Endothelial cell of umbilical vein (primary cell): ENCODE results near the gene TENM4. TPM values are rescaled to one million over a fixed set of nuclear protein-coding genes. Genes with fewer than 3 reads are reported as not detected.

ENCODE experiments used
- BruUV-seq: library from RNA; stranded (reverse); fragments of 400-500 nt; replicated peaks from 2 replicates; lab custom pipeline; 2021; lab: Mats Ljungman, UMichigan
- CTCF ChIA-PET: fragments of 300-600, 350-600 bp; sonication (Branson Sonifier 250); formaldehyde crosslinking; loops from one replicate; lab custom pipeline; 2021; ENCODE audit warnings: antibody characterized with exemption, inconsistent platforms; lab: Charles Lee
- POLR2A ChIA-PET: fragments of 300-600, 350-600 bp; sonication (Branson Sonifier 250); formaldehyde crosslinking; loops from one replicate; lab custom pipeline; 2021; ENCODE audit warnings: antibody characterized with exemption, inconsistent platforms; lab: Charles Lee
- DNase-seq: peaks from one replicate; pipeline ENCODE4 v3.0.0-alpha.2; 2011; ENCODE audit warnings: low read depth, low spot score
- FAIRE-seq: peaks from 2 replicates; lab custom pipeline; 2011; peaks lifted over from hg19 to GRCh38; lab: Jason Lieb, UNC
- H2AFZ ChIP-seq: 2 replicates; pipeline ENCODE4 v1.6.0; 2012; ENCODE audit warnings: low read depth, low read length, control low read depth, inconsistent platforms
- H3K27ac ChIP-seq: 2 replicates; pipeline ENCODE4 v1.5.1; 2011; ENCODE audit warnings: low read depth, mild to moderate bottlenecking, control low read depth, low read length, moderate library complexity; ENCODE audit not compliant: insufficient read depth
- H3K27me3 ChIP-seq, 2 experiments: 2 replicates each; pipeline versions ENCODE4 v1.6.0 to v1.6.1; 2011; ENCODE audit warnings: low read length in 2 of 2, mixed read lengths in 1 of 2; ENCODE audit not compliant: control insufficient read depth in 2 of 2, insufficient read depth in 2 of 2
- H3K36me3 ChIP-seq, 2 experiments: 2 replicates in 1 of 2; 3 replicates in 1 of 2; pipeline ENCODE4 v1.5.1; 2011; ENCODE audit warnings: low read length in 2 of 2, mild to moderate bottlenecking in 1 of 2, moderate library complexity in 1 of 2; ENCODE audit not compliant: control insufficient read depth in 2 of 2, insufficient read depth in 2 of 2; ENCODE audit errors: extremely low read depth in 1 of 2
- H3K4me1 ChIP-seq: 3 replicates; pipeline ENCODE4 v1.5.1; 2011; ENCODE audit warnings: mild to moderate bottlenecking, low read length; ENCODE audit not compliant: control insufficient read depth, insufficient read depth; ENCODE audit errors: extremely low read depth
- H3K4me2 ChIP-seq: 2 replicates; pipeline ENCODE4 v1.6.1; 2011; ENCODE audit warnings: low read length, control low read depth, mixed read lengths; ENCODE audit not compliant: insufficient read depth
- H3K4me3 ChIP-seq, 3 experiments: fragments of 200-600 bp in 1 of 3; sonication (generic), shearing (Covaris generic) in 1 of 3; replicated peaks in 1 of 3; 2 replicates each; pipeline ENCODE4 v1.5.1; 2011 to 2016; ENCODE audit warnings: control low read depth in 3 of 3, low read length in 3 of 3, mild to moderate bottlenecking in 2 of 3, inconsistent platforms in 1 of 3, low read depth in 1 of 3, moderate library complexity in 1 of 3; ENCODE audit not compliant: insufficient read depth in 1 of 3
- H3K79me2 ChIP-seq: 2 replicates; pipeline ENCODE4 v1.6.0; 2012; ENCODE audit warnings: low read length, inconsistent platforms; ENCODE audit not compliant: control insufficient read depth, insufficient read depth
- H3K9ac ChIP-seq: replicated peaks from 2 replicates; pipeline ENCODE3; 2011; ENCODE audit warnings: low read length, control low read depth; ENCODE audit not compliant: insufficient read depth; ENCODE audit errors: extremely low read depth
- H3K9me1 ChIP-seq: replicated peaks from 3 replicates; pipeline ENCODE4 v1.6.0; 2011; ENCODE audit warnings: mild to moderate bottlenecking, low read length; ENCODE audit not compliant: control insufficient read depth, insufficient read depth; ENCODE audit errors: extremely low read depth
- H3K9me3 ChIP-seq: replicated peaks from 2 replicates; pipeline ENCODE4 v1.5.1; 2012; ENCODE audit warnings: low read length, inconsistent platforms; ENCODE audit not compliant: control insufficient read depth, insufficient read depth
- H4K20me1 ChIP-seq: replicated peaks from 2 replicates; pipeline ENCODE3; 2011; ENCODE audit warnings: mild to moderate bottlenecking, low read length; ENCODE audit not compliant: control insufficient read depth, insufficient read depth; ENCODE audit errors: extremely low read depth
- FOS ChIP-seq: IDR thresholded peaks from 2 replicates; pipeline ENCODE4 v1.6.1; 2011; ENCODE audit warnings: mild to moderate bottlenecking, low read length, moderate library complexity, borderline replicate concordance; ENCODE audit not compliant: insufficient read depth
- JUN ChIP-seq: IDR thresholded peaks from 2 replicates; pipeline ENCODE4 v1.6.1; 2011; ENCODE audit warnings: borderline replicate concordance, low read depth; ENCODE audit not compliant: insufficient read length, insufficient read depth
- POLR2A ChIP-seq: IDR thresholded peaks from 2 replicates; pipeline ENCODE4 v1.6.1; 2012; ENCODE audit warnings: low read depth, mild to moderate bottlenecking, control low read depth, low read length
- dilution Hi-C: fragments of 300-500 bp; cut with MboI; formaldehyde crosslinking; loops from one replicate; pipeline ENCODE4 v1.15.0; 2019; ENCODE audit warnings: low sequenced_read_pairs; ENCODE audit not compliant: extremely low pct_ligation_motif_present
- intact Hi-C: fragments of 100-400 bp; cut with micrococcal nuclease; formaldehyde crosslinking; loops from one replicate; pipeline ENCODE4 v1.10.0; 2022
- polyA plus RNA-seq, 4 experiments: library from polyadenylated mRNA; depleted of rRNA in 3 of 4; stranded (reverse) in 3 of 4; unstranded in 1 of 4; fragments of >200 nt; gene quantifications; 2 replicates each; pipeline versions ENCODE4 v1.2.1 to v1.2.3, GENCODE V29; 2011 to 2012; ENCODE audit warnings: missing spikeins in 1 of 4
- total RNA-seq: library from RNA; stranded (reverse); gene quantifications from 2 replicates; pipeline ENCODE4 v1.2.3, GENCODE V29; 2021
- TF ChIP-seq, protein P1 (sequence below), 2 donors: IDR thresholded peaks; 1 replicate in 1 of 2; 2 replicates in 1 of 2; pipeline ENCODE4 v1.5.1; 2011; ENCODE audit warnings: low read length in 2 of 2, mild to moderate bottlenecking in 2 of 2, moderate library complexity in 2 of 2, control low read depth in 1 of 2, inconsistent platforms in 1 of 2, low read depth in 1 of 2; ENCODE audit not compliant: insufficient read depth in 1 of 2; ENCODE audit errors: extremely low read depth in 1 of 2
- TF ChIP-seq, protein P2 (sequence below): IDR thresholded peaks from 2 replicates; pipeline ENCODE4 v1.6.1; 2011; ENCODE audit not compliant: insufficient read depth, insufficient read length

Gene TENM4
- total and polyA plus RNA-seq, 2 donors (not counting 3 experiments of a cell fraction or from before 2014, with no cell fraction given): 0.06 to 0.27 TPM

DNA sequence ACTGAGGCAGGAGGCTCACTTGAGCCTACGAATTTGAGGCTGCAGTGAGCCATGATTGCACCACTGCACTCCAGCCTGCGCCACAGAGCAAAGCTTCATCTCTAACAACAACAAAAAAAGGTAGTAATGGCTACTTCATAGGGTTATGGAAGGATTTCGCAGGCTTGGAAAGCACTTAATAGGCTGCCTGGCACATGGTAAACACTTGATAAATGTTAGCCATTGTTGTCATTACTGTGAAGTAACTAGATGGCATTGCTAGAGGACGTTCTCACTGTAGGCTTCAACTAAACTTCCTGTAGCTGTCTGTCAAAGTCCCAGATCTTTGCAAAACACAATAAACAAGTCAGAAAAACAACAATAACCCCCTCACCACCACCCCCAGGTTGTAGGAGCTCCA, 508.9 kb downstream of the TENM4 start:
- Histone ChIP-seq H3K9me1 (no peaks in the 10 kb centered on the region), H3K27ac (no peak overlapping the region), H3K4me1 (no peaks in the 10 kb centered on the region), H3K36me3 (no peaks in the 10 kb centered on the region), H3K27me3 (peaks cover 0 to 1% of the 10 kb centered on the region in 2 experiments), H3K4me2 (no peak overlapping the region), H3K79me2 (no peaks in the 10 kb centered on the region), H3K4me3 (no peak overlapping the region), H3K9me3 (no peaks in the 10 kb centered on the region), H4K20me1 (no peaks in the 10 kb centered on the region), H2AFZ (no peak overlapping the region), H3K9ac (no peak overlapping the region)
- intact Hi-C loops: no loop called here
- CTCF ChIA-PET: no interaction called here
- dilution Hi-C loops: no loop called here
- FAIRE-seq (no peak), DNase-seq (no peak)
- BruUV-seq: no TSS peak
- TF ChIP-seq POLR2A: no peak
- no peak for TF ChIP-seq FOS
- TF ChIP-seq, protein P1, sequence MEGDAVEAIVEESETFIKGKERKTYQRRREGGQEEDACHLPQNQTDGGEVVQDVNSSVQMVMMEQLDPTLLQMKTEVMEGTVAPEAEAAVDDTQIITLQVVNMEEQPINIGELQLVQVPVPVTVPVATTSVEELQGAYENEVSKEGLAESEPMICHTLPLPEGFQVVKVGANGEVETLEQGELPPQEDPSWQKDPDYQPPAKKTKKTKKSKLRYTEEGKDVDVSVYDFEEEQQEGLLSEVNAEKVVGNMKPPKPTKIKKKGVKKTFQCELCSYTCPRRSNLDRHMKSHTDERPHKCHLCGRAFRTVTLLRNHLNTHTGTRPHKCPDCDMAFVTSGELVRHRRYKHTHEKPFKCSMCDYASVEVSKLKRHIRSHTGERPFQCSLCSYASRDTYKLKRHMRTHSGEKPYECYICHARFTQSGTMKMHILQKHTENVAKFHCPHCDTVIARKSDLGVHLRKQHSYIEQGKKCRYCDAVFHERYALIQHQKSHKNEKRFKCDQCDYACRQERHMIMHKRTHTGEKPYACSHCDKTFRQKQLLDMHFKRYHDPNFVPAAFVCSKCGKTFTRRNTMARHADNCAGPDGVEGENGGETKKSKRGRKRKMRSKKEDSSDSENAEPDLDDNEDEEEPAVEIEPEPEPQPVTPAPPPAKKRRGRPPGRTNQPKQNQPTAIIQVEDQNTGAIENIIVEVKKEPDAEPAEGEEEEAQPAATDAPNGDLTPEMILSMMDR (IDR thresholded peaks at IDR 0.05; ENCODE audit: extremely low read depth in 1 of 2, insufficient read depth in 1 of 2, low read depth in 1 of 2, low read length in 2 of 2): no peak
- TF ChIP-seq JUN: no peak
- TF ChIP-seq, protein P2, sequence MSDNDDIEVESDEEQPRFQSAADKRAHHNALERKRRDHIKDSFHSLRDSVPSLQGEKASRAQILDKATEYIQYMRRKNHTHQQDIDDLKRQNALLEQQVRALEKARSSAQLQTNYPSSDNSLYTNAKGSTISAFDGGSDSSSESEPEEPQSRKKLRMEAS: no peak
- POLR2A ChIA-PET: no interaction called here
